Heart right ventricle (tissue), 16 donors: ENCODE measurements around the gene PERM1. TPM values are rescaled to one million over a fixed set of nuclear protein-coding genes. Genes with fewer than 3 reads are reported as not detected.

Experiments
- ATAC-seq, 8 donors: fragments of 200-7000 bp; cut with Tn5 transposase; one replicate each; pipeline ENCODE4 v1.9.1; 2020; ENCODE audit warnings: mild to moderate bottlenecking in 8 of 8, moderate library complexity in 8 of 8, moderate number of reproducible peaks in 1 of 8
- DNase-seq, 2 donors: peaks; one replicate each; pipeline ENCODE4 v3.0.0-alpha.2; 2020
- H3K27ac ChIP-seq, 10 donors: fragments of 200-600 bp; sonication (generic) in 2 of 10; one replicate each; pipeline versions ENCODE4 v1.5.0 to v1.8.0; 2020 to 2022; ENCODE audit warnings: mild to moderate bottlenecking in 3 of 10
- H3K27me3 ChIP-seq, 7 donors: fragments of 200-600 bp; one replicate each; pipeline ENCODE4 v1.8.0; 2021 to 2022; ENCODE audit warnings: mild to moderate bottlenecking in 2 of 7
- H3K36me3 ChIP-seq, 9 donors: fragments of 200-600 bp; sonication (generic) in 1 of 9; one replicate each; pipeline versions ENCODE4 v1.5.0 to v1.8.0; 2020 to 2022; ENCODE audit warnings: mild to moderate bottlenecking in 2 of 9
- H3K4me1 ChIP-seq, 9 donors: fragments of 200-600 bp; sonication (generic) in 1 of 9; one replicate each; pipeline versions ENCODE4 v1.5.0 to v1.8.0; 2020 to 2022; ENCODE audit warnings: mild to moderate bottlenecking in 4 of 9
- H3K4me3 ChIP-seq, 10 donors: fragments of 200-600 bp; sonication (generic) in 2 of 10; one replicate each; pipeline versions ENCODE4 v1.5.0 to v1.8.0; 2020 to 2022; ENCODE audit warnings: mild to moderate bottlenecking in 7 of 10, moderate library complexity in 2 of 10
- H3K9me3 ChIP-seq, 11 donors: fragments of 200-600 bp in 10 of 11; sonication (generic) in 2 of 11; one replicate each; pipeline versions ENCODE4 v1.5.0 to v1.8.0; 2013 to 2022; ENCODE audit warnings: mild to moderate bottlenecking in 2 of 11, control low read depth in 1 of 11, moderate library complexity in 1 of 11
- CTCF ChIP-seq, 9 donors: fragments of 200-600 bp; sonication (generic) in 2 of 9; IDR thresholded peaks; one replicate each; pipeline versions ENCODE4 v1.5.0 to v1.8.0; 2021 to 2022; ENCODE audit warnings: antibody characterized with exemption in 9 of 9, mild to moderate bottlenecking in 5 of 9, moderate library complexity in 1 of 9
- WGBS, 2 donors: extraction: QIAGEN DNeasy Blood & Tissue Kit; methylation state at CpG; one replicate each; pipeline ENCODE4 v1.1.7; 2013; ENCODE audit warnings: inconsistent platforms in 1 of 2; 5-methylcytosine and 5-hydroxymethylcytosine counted together
- intact Hi-C, 10 donors: fragments of 100-400 bp; cut with DNase I; formaldehyde crosslinking; loops; one replicate each; pipeline versions ENCODE4 v1.11.1 to v1.14.2; 2022
- polyA plus RNA-seq, 2 donors: library from polyadenylated mRNA; stranded (reverse); fragments of 200-250 nt; gene quantifications; one replicate each; pipeline ENCODE4 v1.2.3, GENCODE V29; 2013
- total RNA-seq, 10 donors: library from RNA; stranded (reverse); fragmentation: NEBNext Ultra II Directional in 3 of 10; extraction: Animal tissue kit (Norgen Biotek cat#: 25700) in 3 of 10; gene quantifications; one replicate each; pipeline versions ENCODE4 v1.2.1 to v1.2.4, GENCODE V29; 2021 to 2023
- donor health status: Arrhythmogenic right ventricular cardiomyopathy.
- donor health status: ischemic (EF 13 %, LVEDD 7.1; RV severe dilation, severe dysfunction).
- donor health status: healthy with polysubstance abuse.
- donor health status: DM: no; HTN: yes; CAD: no.
- donor health status: DM: no; HTN: no; CAD: no.
- donor health status: ischemic (EF 25% LVEDD 6.9; RV normal size, moderate dysfunction).
- donor health status: ischemic (EF 25% LVEDD 5.7; RV mildly dilated, moderate dysfunction).
- donor health status: healthy.
- donor health status: DM: yes; HTN: yes; CAD: no.
- donor health status: Ischemic cardiomyopathy.
- donor health status: ischemic (EF 35%, LVEDD 5.7; RV mildly dilated, moderate dysfunction).
- donor health status: nonischemic (EF 11% LVEDD 7.7; RV severe dilation, severe dysfunction).
- donor health status: DM: yes; HTN: yes; CAD: no.
- donor health status: PGD.
- donor health status: ischemic (EF 29% LVEDD 5.4; RV normal size, mild dysfunction).
- donor health status: nonischemic (EF 23%, LVEDD 6.1; RV moderate dilation, normal function).

Gene PERM1
- total and polyA plus RNA-seq, 12 donors, result 55.1 to 513 (median 122) TPM

- peak in 7 of 8 donors; percentile 15 to 46 (median 23) for ATAC-seq
- 0 to 1% methylated on average over 79 to 85 of the region's 86 CpGs for WGBS, 2 donors
- peaks cover 0 to 11% (median 5%) of the 10 kb centered on the region in 9 donors for H3K36me3 ChIP-seq
- no peaks in the 10 kb centered on the region for H3K9me3 ChIP-seq
- DNase-seq, result peak; percentile 63 to 67
- H3K27me3 ChIP-seq, result peaks cover 22 to 83% (median 72%) of the 10 kb centered on the region in 7 donors
- intact Hi-C loops, result loop anchor here in 1 of 10 donors (2.0 kb wide), 1 partner anchor 20 kb away; no protein-coding TSS in a partner anchor
- H3K27ac ChIP-seq, result peak overlapping the region in 8 of 10 donors; percentile 36 to 82 (median 64)
- H3K4me3 ChIP-seq, result peak overlapping the region in 9 of 10 donors; percentile 25 to 51 (median 48)
- H3K4me1 ChIP-seq, result peaks cover 6 to 64% (median 43%) of the 10 kb centered on the region in 9 donors
- TF ChIP-seq CTCF (IDR thresholded peaks at IDR 0.05), result peak in 4 of 9 donors; percentile 7 to 44 (median 32)
Measured at GRCh38 chr1:940107-941014, 41.5 kb downstream of the PERM1 start.

GRCh38 chr1:939511-940106 is 42.3 kb downstream of the PERM1 start:
- Histone ChIP-seq H3K27me3 (peaks cover 27 to 90% (median 78%) of the 10 kb centered on the region in 7 donors), H3K4me1 (peaks cover 6 to 65% (median 43%) of the 10 kb centered on the region in 9 donors), H3K36me3 (peaks cover 0 to 4% (median 0%) of the 10 kb centered on the region in 9 donors), H3K4me3 (peak overlapping the region in 8 of 10 donors; percentile 21 to 51 (median 48)), H3K9me3 (no peaks in the 10 kb centered on the region), H3K27ac (peak overlapping the region in 3 of 10 donors; percentile 9 to 51 (median 16))
- no peak for ATAC-seq
- no peak for DNase-seq
- WGBS, 2 donors, result 14 to 17% methylated on average over 21 of the region's 21 CpGs
- no peak for TF ChIP-seq CTCF (IDR thresholded peaks at IDR 0.05)
- intact Hi-C loops, result loop anchor here in 3 of 10 donors (2.0 to 5.0 kb wide), 3 partner anchors 19 to 37 kb away; no protein-coding TSS in a partner anchor

GRCh38 chr1:938711-939489 is 43.0 kb downstream of the PERM1 start:
- H3K9me3 ChIP-seq, result no peaks in the 10 kb centered on the region
- peak overlapping the region in 1 of 10 donors; percentile 51 for H3K27ac ChIP-seq
- TF ChIP-seq CTCF (IDR thresholded peaks at IDR 0.05), result no peak
- DNase-seq, result no peak
- H3K27me3 ChIP-seq, result peaks cover 27 to 90% (median 78%) of the 10 kb centered on the region in 7 donors
- no peak overlapping the region for H3K4me3 ChIP-seq
- H3K4me1 ChIP-seq, result peaks cover 6 to 58% (median 43%) of the 10 kb centered on the region in 9 donors
- intact Hi-C loops, result loop anchor here in 2 of 10 donors (2.0 to 5.0 kb wide), 2 partner anchors 34 to 37 kb away; no protein-coding TSS in a partner anchor
- no peaks in the 10 kb centered on the region for H3K36me3 ChIP-seq
- ATAC-seq, result no peak
- WGBS, 2 donors, result 68% methylated on average over 30 of the region's 30 CpGs
